ENCODE data around the gene KIF26B. TPM values are rescaled to one million over a fixed set of nuclear protein-coding genes. Genes with fewer than 3 reads are reported as not detected.
"Not testable (repeated sequence)": the region's sequence is repeated elsewhere in the genome, so short reads cannot be mapped to it uniquely, and the experiment has no call there.

Gene KIF26B
- total and polyA plus RNA-seq, 5 donors: 0.11 to 0.41 (median 0.29) TPM

DNA sequence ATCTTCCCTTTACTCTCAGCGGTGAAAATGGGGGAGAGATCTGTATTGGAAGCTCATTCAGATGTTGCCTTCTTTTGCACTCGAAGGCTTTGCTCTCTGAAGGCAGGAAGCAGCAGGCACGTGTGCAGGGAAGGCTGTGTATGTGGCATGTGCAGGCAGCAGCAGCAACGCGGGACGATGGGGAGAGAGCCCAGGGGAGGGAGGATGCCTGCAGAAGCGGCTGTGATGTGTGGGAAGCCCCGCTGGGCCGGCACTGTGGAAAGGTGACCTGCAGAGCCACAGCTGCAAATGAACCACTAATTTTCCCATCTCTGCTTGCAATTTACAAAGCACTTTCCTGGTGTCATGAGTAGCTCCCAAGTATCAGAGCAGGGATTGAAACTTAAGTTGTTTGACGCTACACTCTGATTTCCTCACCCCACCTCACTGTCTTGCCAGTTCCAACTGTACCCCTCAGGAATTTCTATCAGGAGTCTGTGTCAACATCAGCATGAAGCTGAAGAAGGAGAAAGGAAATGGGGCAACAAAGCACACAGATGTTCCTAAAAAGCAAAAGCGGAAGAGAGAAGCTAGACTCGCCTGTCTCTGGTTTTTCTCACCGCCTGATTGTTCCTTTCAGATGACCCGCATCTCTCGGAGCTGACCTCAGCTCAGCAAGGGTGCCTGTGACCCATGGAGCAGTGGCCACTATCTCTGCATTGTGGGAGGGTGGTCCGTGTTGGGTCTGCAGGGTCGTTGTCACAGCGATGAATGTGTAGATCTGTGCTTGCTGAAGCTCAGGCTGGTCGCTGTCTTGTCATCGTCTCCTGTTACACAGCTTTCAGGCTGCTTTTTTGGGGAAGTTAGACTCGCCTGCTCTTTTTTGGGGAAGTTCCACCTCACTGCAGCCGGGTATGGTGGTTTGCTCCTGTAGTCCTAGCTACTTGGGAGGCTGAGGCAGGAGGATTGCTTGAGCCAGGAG, 156.1 kb downstream of the KIF26B start:
- ATAC-seq (peak; percentile 26 to 34), DNase-seq (peak in 1 of 3 donors; percentile 41)
- H3K4me3 ChIP-seq (ENCODE audit: low read length): no peak overlapping the region
- intact Hi-C loops (cut with DNase I): no loop called here
- whole genome bisulfite sequencing: 34% methylated on average over 22 of the region's 22 CpGs
- H3K4me1 ChIP-seq (ENCODE audit: control insufficient read depth, insufficient read depth, low read length): no peaks in the 10 kb centered on the region
- H3K27ac ChIP-seq (ENCODE audit: low read length): no peak overlapping the region
- H3K27me3 ChIP-seq (ENCODE audit: control insufficient read depth, insufficient read depth): no peaks in the 10 kb centered on the region
- no peaks in the 10 kb centered on the region for H3K9me3 ChIP-seq (ENCODE audit: control insufficient read depth, low read length)

DNA sequence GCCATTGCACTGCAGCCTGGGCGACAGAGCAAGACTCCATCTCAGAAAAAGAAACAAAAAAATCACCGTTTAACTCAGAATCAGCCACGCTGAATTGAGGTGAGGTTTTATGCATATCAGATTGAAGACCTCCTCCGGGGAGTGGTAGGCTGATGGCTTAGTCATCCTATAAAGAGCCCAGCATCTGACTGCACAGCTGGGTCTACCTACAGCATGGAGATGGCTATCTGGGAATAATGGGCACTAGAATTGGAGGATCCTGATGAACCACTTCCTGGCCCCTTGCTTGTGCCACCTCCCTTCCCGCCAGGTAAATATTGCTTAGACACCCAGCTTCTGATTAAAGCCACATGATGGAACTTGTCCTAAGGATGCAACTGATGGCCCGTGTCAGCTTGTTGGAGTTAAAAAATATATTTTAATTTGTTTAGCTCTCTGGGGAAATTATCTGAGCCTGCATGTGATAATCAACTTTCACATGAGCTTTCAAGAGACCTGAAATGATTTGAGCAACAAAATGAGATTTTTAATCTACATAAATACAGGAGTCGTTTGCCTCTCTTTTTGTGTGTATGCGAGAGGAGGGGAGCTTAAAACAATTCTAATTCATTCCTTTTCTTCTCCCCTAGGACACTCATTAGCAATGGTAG, 157.2 kb downstream of the KIF26B start:
- no peak for DNase-seq
- Histone ChIP-seq H3K27me3 (ENCODE audit: control insufficient read depth, insufficient read depth) (no peaks in the 10 kb centered on the region), H3K9me3 (ENCODE audit: control insufficient read depth, low read length) (no peaks in the 10 kb centered on the region), H3K27ac (ENCODE audit: low read length) (no peak overlapping the region), H3K4me3 (ENCODE audit: low read length) (no peak overlapping the region), H3K4me1 (ENCODE audit: control insufficient read depth, insufficient read depth, low read length) (no peaks in the 10 kb centered on the region)
- intact Hi-C loops (cut with DNase I): no loop called here
- ATAC-seq: no peak
- 92% methylated on average over 8 of the region's 8 CpGs for WGBS

- no peak overlapping the region for H3K27ac ChIP-seq (ENCODE audit: low read length)
- no peaks in the 10 kb centered on the region for H3K27me3 ChIP-seq (ENCODE audit: control insufficient read depth, insufficient read depth)
- WGBS: 98% methylated on average over 9 of the region's 9 CpGs
- H3K4me1 ChIP-seq (ENCODE audit: control insufficient read depth, insufficient read depth, low read length): no peaks in the 10 kb centered on the region
- no peaks in the 10 kb centered on the region for H3K9me3 ChIP-seq (ENCODE audit: control insufficient read depth, low read length)
- no peak for ATAC-seq
- DNase-seq: no peak
- intact Hi-C loops (cut with DNase I): no loop called here
- no peak overlapping the region for H3K4me3 ChIP-seq (ENCODE audit: low read length)
These were observed 158.8 kb downstream of the KIF26B start for GRCh38 chr1:245313576-245313975.

DNA sequence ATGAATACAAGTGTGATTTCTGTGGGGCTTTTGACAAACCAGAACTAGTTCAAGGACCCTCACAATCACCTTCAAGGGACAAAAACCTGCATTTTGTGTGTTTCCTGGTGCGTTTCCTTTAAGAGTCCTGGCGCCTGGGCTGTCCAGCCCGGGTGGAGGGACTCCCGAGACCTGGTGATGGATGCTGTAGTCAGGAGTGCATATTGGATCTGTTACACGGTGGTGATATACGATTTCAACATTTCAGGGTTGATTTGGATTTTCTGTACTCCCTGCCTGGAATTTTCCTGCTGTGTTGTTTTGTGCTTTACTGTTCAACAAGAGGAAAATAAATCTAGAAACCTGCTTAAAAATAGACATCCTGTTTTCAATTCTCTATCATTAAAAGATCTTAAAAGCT, 162.0 kb downstream of the KIF26B start:
- DNase-seq (no peak), ATAC-seq (no peak)
- intact Hi-C loops (cut with DNase I): no loop called here
- Histone ChIP-seq H3K9me3 (ENCODE audit: control insufficient read depth, low read length) (no peaks in the 10 kb centered on the region), H3K27me3 (ENCODE audit: control insufficient read depth, insufficient read depth) (no peaks in the 10 kb centered on the region), H3K4me1 (ENCODE audit: control insufficient read depth, insufficient read depth, low read length) (no peaks in the 10 kb centered on the region), H3K4me3 (ENCODE audit: low read length) (no peak overlapping the region), H3K27ac (ENCODE audit: low read length) (no peak overlapping the region)
- WGBS: 70% methylated on average over 6 of the region's 6 CpGs

DNA sequence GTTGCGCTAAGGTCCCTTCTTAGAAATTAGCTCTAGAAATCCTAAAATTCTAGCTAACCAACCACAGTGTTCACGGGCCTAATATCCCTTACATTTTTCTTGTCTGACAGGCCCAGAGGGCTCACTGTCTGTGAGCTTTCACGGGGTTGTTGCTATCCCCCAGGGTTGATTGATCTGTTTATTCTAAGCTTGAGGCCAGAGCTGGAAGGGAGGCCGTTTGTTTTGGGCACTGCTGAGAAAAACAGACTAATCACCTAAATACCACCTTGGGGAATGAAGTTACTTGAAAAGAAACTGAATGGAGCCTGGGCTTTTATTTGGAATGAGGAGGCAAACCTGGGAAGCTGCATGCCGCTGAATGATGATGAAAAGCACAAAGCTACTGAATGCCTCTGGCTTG, 162.4 kb downstream of the KIF26B start:
- 80% methylated on average over 5 of the region's 5 CpGs for WGBS
- Histone ChIP-seq H3K27me3 (ENCODE audit: control insufficient read depth, insufficient read depth) (no peaks in the 10 kb centered on the region), H3K27ac (ENCODE audit: low read length) (no peak overlapping the region), H3K4me3 (ENCODE audit: low read length) (no peak overlapping the region), H3K4me1 (ENCODE audit: control insufficient read depth, insufficient read depth, low read length) (no peaks in the 10 kb centered on the region), H3K9me3 (ENCODE audit: control insufficient read depth, low read length) (no peaks in the 10 kb centered on the region)
- DNase-seq (no peak), ATAC-seq (no peak)
- intact Hi-C loops (cut with DNase I): no loop called here

DNA sequence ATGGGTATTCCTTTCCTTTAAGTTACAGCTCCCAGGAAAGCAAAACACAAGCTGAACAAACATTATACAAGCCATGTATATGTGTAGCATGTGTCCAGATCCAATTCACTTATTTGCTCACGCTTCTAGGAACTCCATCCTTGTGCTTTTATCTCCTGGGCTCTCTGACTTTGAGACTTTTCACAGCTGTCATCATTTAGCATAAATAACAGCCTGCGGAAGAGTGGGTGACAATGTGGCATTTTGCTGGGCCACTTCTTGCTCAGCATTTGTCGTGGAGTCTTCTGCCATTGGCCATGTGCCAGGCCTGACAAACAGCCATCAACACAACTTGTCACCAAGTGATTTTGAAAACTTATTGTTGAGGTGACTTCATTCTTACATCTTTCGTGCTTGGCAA, 164.3 kb downstream of the KIF26B start:
- DNase-seq: no peak
- Histone ChIP-seq H3K27ac (ENCODE audit: low read length) (no peak overlapping the region), H3K4me3 (ENCODE audit: low read length) (no peak overlapping the region), H3K27me3 (ENCODE audit: control insufficient read depth, insufficient read depth) (no peaks in the 10 kb centered on the region), H3K4me1 (ENCODE audit: control insufficient read depth, insufficient read depth, low read length) (no peaks in the 10 kb centered on the region), H3K9me3 (ENCODE audit: control insufficient read depth, low read length) (no peaks in the 10 kb centered on the region)
- ATAC-seq: peak in 1 of 2 donors; percentile 26
- intact Hi-C loops (cut with DNase I): no loop called here
- WGBS: 42% methylated on average over 4 of the region's 4 CpGs

GRCh38 chr1:245322673-245323072, 167.9 kb downstream of the KIF26B start:
- WGBS: 72% methylated on average over 4 of the region's 4 CpGs
- no peak overlapping the region for H3K4me3 ChIP-seq (ENCODE audit: low read length)
- H3K4me1 ChIP-seq (ENCODE audit: control insufficient read depth, insufficient read depth, low read length): no peaks in the 10 kb centered on the region
- intact Hi-C loops (cut with DNase I): no loop called here
- H3K9me3 ChIP-seq (ENCODE audit: control insufficient read depth, low read length): no peaks in the 10 kb centered on the region
- ATAC-seq (no peak), DNase-seq (no peak)
- no peak overlapping the region for H3K27ac ChIP-seq (ENCODE audit: low read length)
- H3K27me3 ChIP-seq (ENCODE audit: control insufficient read depth, insufficient read depth): no peaks in the 10 kb centered on the region

DNA sequence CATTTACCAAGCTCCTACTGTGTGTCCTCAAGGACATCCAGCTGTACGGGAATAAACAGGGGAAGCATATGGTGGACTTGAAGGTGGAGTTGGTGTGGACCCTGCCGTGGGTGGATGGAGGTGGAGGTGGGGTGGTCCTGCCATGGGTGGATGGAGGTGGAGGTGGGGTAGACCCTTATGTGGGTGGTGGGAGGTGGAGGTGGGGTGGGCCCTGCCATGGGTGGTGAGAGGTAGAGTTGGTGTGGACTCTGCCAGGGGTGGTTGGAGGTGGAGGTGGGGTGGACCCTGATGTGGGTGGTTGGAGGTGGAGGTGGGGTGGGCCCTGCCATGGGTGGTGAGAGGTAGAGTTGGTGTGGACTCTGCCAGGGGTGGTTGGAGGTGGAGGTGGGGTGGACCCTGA, 169.0 kb downstream of the KIF26B start:
- H3K27ac ChIP-seq (ENCODE audit: low read length); intact Hi-C loops (cut with DNase I); H3K9me3 ChIP-seq (ENCODE audit: control insufficient read depth, low read length); H3K4me1 ChIP-seq (ENCODE audit: control insufficient read depth, insufficient read depth, low read length); H3K4me3 ChIP-seq (ENCODE audit: low read length); ATAC-seq; DNase-seq; H3K27me3 ChIP-seq (ENCODE audit: control insufficient read depth, insufficient read depth): not testable (repeated sequence)
- 94% methylated on average over 2 of the region's 2 CpGs for WGBS

- intact Hi-C loops (cut with DNase I): no loop called here
- H3K27ac ChIP-seq (ENCODE audit: low read length): no peak overlapping the region
- H3K4me3 ChIP-seq (ENCODE audit: low read length): no peak overlapping the region
- no peaks in the 10 kb centered on the region for H3K9me3 ChIP-seq (ENCODE audit: control insufficient read depth, low read length)
- no peak for ATAC-seq
- H3K27me3 ChIP-seq (ENCODE audit: control insufficient read depth, insufficient read depth): no peaks in the 10 kb centered on the region
- no peaks in the 10 kb centered on the region for H3K4me1 ChIP-seq (ENCODE audit: control insufficient read depth, insufficient read depth, low read length)
- 90% methylated on average over 16 of the region's 16 CpGs for WGBS
- no peak for DNase-seq
These were observed 171.4 kb downstream of the KIF26B start for GRCh38 chr1:245325922-245326795.

DNA sequence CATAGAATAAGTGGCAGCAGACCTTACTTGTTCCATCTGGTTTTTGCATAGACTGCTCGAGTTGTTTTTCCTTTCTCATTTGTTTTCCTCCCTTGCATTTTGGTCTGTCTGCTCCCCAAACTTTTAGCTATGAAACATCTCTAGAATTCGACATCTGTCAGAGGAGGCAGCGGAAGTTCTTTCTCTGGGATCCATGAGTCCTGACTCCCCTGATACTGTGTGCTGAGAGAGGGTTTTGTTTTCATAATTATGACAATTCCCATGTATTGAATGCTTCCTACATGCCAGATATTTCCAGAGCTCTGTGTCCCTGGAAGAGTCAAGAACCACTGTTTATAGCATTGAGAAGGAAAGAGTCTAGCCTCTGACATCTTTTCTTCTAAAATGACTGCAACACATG, 172.6 kb downstream of the KIF26B start:
- no peaks in the 10 kb centered on the region for H3K27me3 ChIP-seq (ENCODE audit: control insufficient read depth, insufficient read depth)
- no peak for DNase-seq
- H3K27ac ChIP-seq (ENCODE audit: low read length): no peak overlapping the region
- no peaks in the 10 kb centered on the region for H3K9me3 ChIP-seq (ENCODE audit: control insufficient read depth, low read length)
- intact Hi-C loops (cut with DNase I): no loop called here
- WGBS: 65% methylated on average over 3 of the region's 3 CpGs
- no peak for ATAC-seq
- no peak overlapping the region for H3K4me3 ChIP-seq (ENCODE audit: low read length)
- no peaks in the 10 kb centered on the region for H3K4me1 ChIP-seq (ENCODE audit: control insufficient read depth, insufficient read depth, low read length)

DNA sequence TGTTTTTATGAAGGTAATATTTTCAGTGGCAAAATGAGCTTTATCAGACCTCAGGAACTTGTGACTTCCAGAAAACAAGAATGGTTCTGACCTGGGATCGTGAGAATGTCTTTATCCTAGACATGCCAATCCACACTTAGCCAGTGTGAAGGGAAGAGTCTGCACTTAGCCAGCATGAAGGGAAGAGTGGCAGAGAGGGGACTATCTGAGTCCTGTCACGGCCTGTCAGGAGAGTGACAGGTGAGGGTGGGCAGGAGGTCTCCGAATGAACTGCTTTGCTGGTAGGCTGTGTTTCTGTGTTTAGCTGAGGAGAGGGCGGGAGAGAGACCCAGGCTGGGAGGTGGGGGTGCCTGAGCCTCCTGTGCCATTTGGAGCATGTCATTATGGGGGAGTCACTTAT, 173.1 kb downstream of the KIF26B start:
- no peak overlapping the region for H3K27ac ChIP-seq (ENCODE audit: low read length)
- DNase-seq (no peak), ATAC-seq (no peak)
- no peaks in the 10 kb centered on the region for H3K9me3 ChIP-seq (ENCODE audit: control insufficient read depth, low read length)
- H3K4me1 ChIP-seq (ENCODE audit: control insufficient read depth, insufficient read depth, low read length): no peaks in the 10 kb centered on the region
- intact Hi-C loops (cut with DNase I): no loop called here
- H3K4me3 ChIP-seq (ENCODE audit: low read length): no peak overlapping the region
- 73% methylated on average over 4 of the region's 4 CpGs for WGBS
- no peaks in the 10 kb centered on the region for H3K27me3 ChIP-seq (ENCODE audit: control insufficient read depth, insufficient read depth)
